Measurements from ENCODE around the gene AGPAT4. TPM values are rescaled to one million over a fixed set of nuclear protein-coding genes. Genes with fewer than 3 reads are reported as not detected.
"Not testable (repeated sequence)": the region's sequence is repeated elsewhere in the genome, so short reads cannot be mapped to it uniquely, and the experiment has no call there.

AGPAT4 gene
- polyA plus RNA-seq, 3 donors, result 1.1 to 3.7 (median 1.6) TPM

GRCh38 chr6:161138543-161139303 lies 135.1 kb downstream of the AGPAT4 start:
- 90 to 94% (median 91%) methylated on average over 23 of the region's 23 CpGs for WGBS, 3 donors
- no peak overlapping the region for H3K27ac ChIP-seq (ENCODE audit: low read depth, low read length)

- 93 to 94% (median 94%) methylated on average over 12 of the region's 12 CpGs for WGBS, 3 donors
Measured at GRCh38 chr6:161137839-161138542, 135.9 kb downstream of the AGPAT4 start.

GRCh38 chr6:161137320-161137719 lies 136.5 kb downstream of the AGPAT4 start:
- H3K27ac ChIP-seq (ENCODE audit: low read depth, low read length), result no peak overlapping the region
- 95 to 98% (median 97%) methylated on average over 11 of the region's 11 CpGs for WGBS, 3 donors

More at GRCh38 chr6:161137839-161138542, 135.9 kb downstream of the AGPAT4 start:
- no peak overlapping the region for H3K27ac ChIP-seq (ENCODE audit: low read depth, low read length)

- H3K27ac ChIP-seq (ENCODE audit: low read depth, low read length), result no peak overlapping the region
- 86 to 91% (median 90%) methylated on average over 11 of the region's 11 CpGs for WGBS, 3 donors
Measured at GRCh38 chr6:161136655-161137054, 137.2 kb downstream of the AGPAT4 start.

GRCh38 chr6:161135695-161136591 lies 137.9 kb downstream of the AGPAT4 start:
- 79 to 88% (median 79%) methylated on average over 23 of the region's 23 CpGs for WGBS, 3 donors
- no peak overlapping the region for H3K27ac ChIP-seq (ENCODE audit: low read depth, low read length)

GRCh38 chr6:161134550-161135298 lies 139.1 kb downstream of the AGPAT4 start:
- WGBS, 3 donors, result 93 to 99% (median 96%) methylated on average over 17 of the region's 17 CpGs
- no peak overlapping the region for H3K27ac ChIP-seq (ENCODE audit: low read depth, low read length)

- H3K27ac ChIP-seq (ENCODE audit: low read depth, low read length), result no peak overlapping the region
- WGBS, 3 donors, result 75 to 84% (median 83%) methylated on average over 9 of the region's 9 CpGs
Measured at GRCh38 chr6:161133963-161134362, 139.9 kb downstream of the AGPAT4 start.

- 97 to 98% (median 97%) methylated on average over 11 of the region's 11 CpGs for WGBS, 3 donors
- H3K27ac ChIP-seq (ENCODE audit: low read depth, low read length), result no peak overlapping the region
Measured at GRCh38 chr6:161132384-161132783, 141.5 kb downstream of the AGPAT4 start.

- H3K27ac ChIP-seq (ENCODE audit: low read depth, low read length), result no peak overlapping the region
- 93 to 100% (median 96%) methylated on average over 3 of the region's 3 CpGs for WGBS, 3 donors
Measured at GRCh38 chr6:161130967-161131766, 142.7 kb downstream of the AGPAT4 start.

GRCh38 chr6:161130541-161130940 lies 143.3 kb downstream of the AGPAT4 start:
- 93 to 95% (median 95%) methylated on average over 7 of the region's 7 CpGs for WGBS, 3 donors
- no peak overlapping the region for H3K27ac ChIP-seq (ENCODE audit: low read depth, low read length)

- H3K27ac ChIP-seq (ENCODE audit: low read depth, low read length), result no peak overlapping the region
- 85 to 93% (median 90%) methylated on average over 12 of the region's 12 CpGs for WGBS, 3 donors
Measured at GRCh38 chr6:161128680-161129196, 145.1 kb downstream of the AGPAT4 start.

GRCh38 chr6:161128230-161128629 lies 145.6 kb downstream of the AGPAT4 start:
- no peak overlapping the region for H3K27ac ChIP-seq (ENCODE audit: low read depth, low read length)
- WGBS, 3 donors, result 93 to 98% (median 96%) methylated on average over 2 of the region's 2 CpGs

- 97 to 99% (median 98%) methylated on average over 7 of the region's 7 CpGs for WGBS, 3 donors
Measured at GRCh38 chr6:161127071-161127740, 146.7 kb downstream of the AGPAT4 start.

GRCh38 chr6:161125591-161125990 lies 148.3 kb downstream of the AGPAT4 start:
- no peak overlapping the region for H3K27ac ChIP-seq (ENCODE audit: low read depth, low read length)
- WGBS, 3 donors, result 89 to 92% (median 91%) methylated on average over 2 of the region's 2 CpGs

More at GRCh38 chr6:161127071-161127740, 146.7 kb downstream of the AGPAT4 start:
- H3K27ac ChIP-seq (ENCODE audit: low read depth, low read length), result no peak overlapping the region

- H3K27ac ChIP-seq (ENCODE audit: low read depth, low read length), result not testable (repeated sequence)
Measured at GRCh38 chr6:161123319-161123718, 150.5 kb downstream of the AGPAT4 start.

- WGBS, 3 donors, result 94 to 98% (median 96%) methylated on average over 2 of the region's 2 CpGs
- H3K27ac ChIP-seq (ENCODE audit: low read depth, low read length), result no peak overlapping the region
Measured at GRCh38 chr6:161117942-161118341, 155.9 kb downstream of the AGPAT4 start.

GRCh38 chr6:161117308-161117707 lies 156.6 kb downstream of the AGPAT4 start:
- H3K27ac ChIP-seq (ENCODE audit: low read depth, low read length), result no peak overlapping the region
- 56 to 92% (median 64%) methylated on average over 7 of the region's 7 CpGs for WGBS, 3 donors
